NT2/D1 (cell line): Measurements from ENCODE around the gene POU2AF2.
"Not testable (repeated sequence)": the region's sequence is repeated elsewhere in the genome, so short reads cannot be mapped to it uniquely, and the experiment has no call there.

ENCODE experiments used
- DNase-seq: peaks from one replicate; pipeline ENCODE4 v3.0.0-alpha.2; 2011; ENCODE audit warnings: low read depth, low spot score
- H3K27me3 ChIP-seq: 2 replicates; pipeline ENCODE4 v1.6.0; 2011; ENCODE audit warnings: mild to moderate bottlenecking; ENCODE audit not compliant: insufficient read length, insufficient read depth
- H3K36me3 ChIP-seq: 2 replicates; pipeline ENCODE4 v1.6.1; 2011; ENCODE audit warnings: mild to moderate bottlenecking, low read length, mixed read lengths; ENCODE audit not compliant: insufficient read depth, insufficient read length
- H3K4me1 ChIP-seq: 2 replicates; pipeline ENCODE4 v1.5.1; 2011; ENCODE audit not compliant: insufficient read depth, insufficient read length
- H3K4me3 ChIP-seq: 2 replicates; pipeline ENCODE4 v1.5.1; 2011; ENCODE audit warnings: low read depth; ENCODE audit not compliant: insufficient read length
- H3K9ac ChIP-seq: 2 replicates; pipeline ENCODE4 v1.6.0; 2011; ENCODE audit warnings: low read depth; ENCODE audit not compliant: insufficient read length
- H3K9me3 ChIP-seq: 2 replicates; pipeline ENCODE4 v1.5.1; 2011; ENCODE audit warnings: mild to moderate bottlenecking, low read length; ENCODE audit not compliant: insufficient read depth
- SUZ12 ChIP-seq: IDR thresholded peaks from 2 replicates; pipeline ENCODE4 v1.6.1; 2011; ENCODE audit not compliant: insufficient read length, insufficient read depth; ENCODE audit errors: extremely low read depth
- YY1 ChIP-seq: IDR thresholded peaks from 2 replicates; pipeline ENCODE4 v1.6.1; 2011; ENCODE audit not compliant: insufficient read length, insufficient read depth
- ZNF274 ChIP-seq: IDR thresholded peaks from 2 replicates; pipeline ENCODE4 v1.6.1; 2011; ENCODE audit warnings: mild to moderate bottlenecking, low read depth, low read length

The POU2AF2 gene

GRCh38 chr11:111258046-111258445 lies 12.5 kb downstream of the POU2AF2 start:
- DNase-seq = no peak
- Histone ChIP-seq H3K9me3 (no peaks in the 10 kb centered on the region), H3K4me3 (no peak overlapping the region), H3K36me3 (no peaks in the 10 kb centered on the region), H3K9ac (no peak overlapping the region), H3K27me3 (no peaks in the 10 kb centered on the region), H3K4me1 (no peaks in the 10 kb centered on the region)
- TF ChIP-seq SUZ12 (no peak), ZNF274 (no peak), YY1 (no peak)

GRCh38 chr11:111259896-111260295 lies 14.4 kb downstream of the POU2AF2 start:
- no peak for DNase-seq
- Histone ChIP-seq H3K4me3 (no peak overlapping the region), H3K9ac (no peak overlapping the region), H3K36me3 (no peaks in the 10 kb centered on the region), H3K4me1 (no peaks in the 10 kb centered on the region), H3K27me3 (no peaks in the 10 kb centered on the region), H3K9me3 (no peaks in the 10 kb centered on the region)
- TF ChIP-seq YY1 (no peak), SUZ12 (no peak), ZNF274 (no peak)

- H3K36me3 ChIP-seq = no peaks in the 10 kb centered on the region
- TF ChIP-seq YY1 (no peak), SUZ12 (no peak), ZNF274 (no peak)
- no peak overlapping the region for H3K4me3 ChIP-seq
- H3K27me3 ChIP-seq = no peaks in the 10 kb centered on the region
- no peaks in the 10 kb centered on the region for H3K9me3 ChIP-seq
- H3K4me1 ChIP-seq = no peaks in the 10 kb centered on the region
- H3K9ac ChIP-seq = no peak overlapping the region
- no peak for DNase-seq
Observed at GRCh38 chr11:111260811-111261210, 15.3 kb downstream of the POU2AF2 start.

- Histone ChIP-seq H3K27me3 (no peaks in the 10 kb centered on the region), H3K4me1 (no peaks in the 10 kb centered on the region), H3K4me3 (no peak overlapping the region), H3K9me3 (no peaks in the 10 kb centered on the region), H3K9ac (no peak overlapping the region), H3K36me3 (no peaks in the 10 kb centered on the region)
- DNase-seq = no peak
- TF ChIP-seq YY1 = no peak
- no peak for TF ChIP-seq SUZ12
- no peak for TF ChIP-seq ZNF274
Observed at GRCh38 chr11:111264646-111265045, 19.1 kb downstream of the POU2AF2 start.

GRCh38 chr11:111265421-111265820 lies 19.9 kb downstream of the POU2AF2 start:
- H3K27me3 ChIP-seq = no peaks in the 10 kb centered on the region
- H3K36me3 ChIP-seq = no peaks in the 10 kb centered on the region
- no peak overlapping the region for H3K9ac ChIP-seq
- no peak for DNase-seq
- no peaks in the 10 kb centered on the region for H3K4me1 ChIP-seq
- no peak overlapping the region for H3K4me3 ChIP-seq
- H3K9me3 ChIP-seq = no peaks in the 10 kb centered on the region
- no peak for TF ChIP-seq YY1
- TF ChIP-seq ZNF274 = no peak
- no peak for TF ChIP-seq SUZ12

- not testable (repeated sequence) for H3K36me3 ChIP-seq, H3K27me3 ChIP-seq, H3K4me1 ChIP-seq, H3K4me3 ChIP-seq, H3K9me3 ChIP-seq, DNase-seq, H3K9ac ChIP-seq
Observed at GRCh38 chr11:111268303-111268702, 22.8 kb downstream of the POU2AF2 start.

- H3K36me3 ChIP-seq = no peaks in the 10 kb centered on the region
- no peak overlapping the region for H3K4me3 ChIP-seq
- H3K9ac ChIP-seq = no peak overlapping the region
- TF ChIP-seq YY1 (no peak), ZNF274 (no peak), SUZ12 (no peak)
- no peak for DNase-seq
- H3K27me3 ChIP-seq = no peaks in the 10 kb centered on the region
- H3K4me1 ChIP-seq = no peaks in the 10 kb centered on the region
- H3K9me3 ChIP-seq = no peaks in the 10 kb centered on the region
Observed at GRCh38 chr11:111269146-111269868, 23.8 kb downstream of the POU2AF2 start.
